Stimulated activated CD4-positive, alpha-beta T cell treated with anti-CD3 and anti-CD28 coated beads, Interleukin-2, amount 100 ng/mL, for 48 hours (primary cell): ENCODE data around the gene LMAN1L.
A peak's percentile ranks its signal among the peaks of the same experiment; 100 is the strongest.

Experiments
- DNase-seq, 2 donors: peaks; one replicate each; pipeline ENCODE4 v3.0.0-alpha.2; 2020

The LMAN1L gene

DNA sequence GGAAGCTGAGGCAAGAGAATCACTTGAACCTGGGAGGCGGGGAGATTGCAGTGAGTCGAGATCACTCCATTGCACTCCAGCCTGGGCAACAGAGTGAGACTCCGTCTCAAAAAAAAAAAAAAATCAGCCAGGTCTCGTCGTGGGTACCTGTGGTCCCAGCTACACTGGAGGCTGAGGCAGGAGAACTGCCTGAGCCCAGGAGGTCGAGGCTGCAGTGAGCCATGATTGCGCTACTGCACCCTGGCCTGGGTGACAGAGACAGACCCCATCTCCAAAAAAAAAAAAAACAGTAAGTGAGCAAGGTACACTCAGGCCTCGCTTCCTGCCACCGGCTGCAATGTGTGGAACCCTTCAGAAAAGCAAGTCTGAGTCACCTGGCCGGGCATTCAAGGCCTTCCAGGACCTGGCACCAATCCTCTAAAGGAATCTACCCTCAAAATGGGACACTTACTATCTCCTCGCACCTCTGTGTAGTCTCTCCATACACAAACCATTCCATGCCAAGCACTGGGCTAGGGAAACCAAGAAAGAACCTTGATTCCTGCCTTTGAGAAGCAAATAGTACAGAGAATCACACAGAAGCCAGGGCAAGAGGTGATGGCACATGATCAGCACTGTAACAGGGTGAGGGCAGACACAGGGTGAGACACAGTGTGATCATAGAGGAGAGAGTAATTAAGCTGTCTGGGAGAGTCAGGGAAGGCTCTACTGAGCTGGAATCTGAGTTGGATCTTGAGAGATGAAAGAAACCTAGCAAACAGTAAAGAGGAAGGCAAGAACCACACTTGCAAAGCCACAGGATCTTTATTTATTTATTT, 50.8 kb downstream of the LMAN1L start:
- no peak for DNase-seq

DNA sequence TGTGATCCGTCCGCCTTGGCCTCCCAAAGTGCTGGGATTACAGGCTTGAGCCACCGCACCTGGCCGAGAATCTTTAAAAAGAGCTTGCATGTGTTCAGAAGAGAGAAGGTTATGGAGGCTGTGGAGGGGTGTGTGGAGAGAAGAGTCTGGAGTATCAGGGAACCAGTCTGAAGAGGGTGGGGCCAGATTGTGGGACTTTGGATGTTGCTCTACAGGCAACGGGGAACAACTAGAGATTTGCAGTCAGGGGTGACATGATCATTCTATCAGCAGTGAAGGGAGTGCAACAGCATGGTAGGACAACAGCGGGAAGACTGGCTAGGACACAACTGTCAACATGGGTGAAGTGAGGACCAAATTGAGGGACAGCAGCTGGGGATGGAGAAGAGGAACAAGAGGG, 51.7 kb downstream of the LMAN1L start:
- DNase-seq: no peak

DNA sequence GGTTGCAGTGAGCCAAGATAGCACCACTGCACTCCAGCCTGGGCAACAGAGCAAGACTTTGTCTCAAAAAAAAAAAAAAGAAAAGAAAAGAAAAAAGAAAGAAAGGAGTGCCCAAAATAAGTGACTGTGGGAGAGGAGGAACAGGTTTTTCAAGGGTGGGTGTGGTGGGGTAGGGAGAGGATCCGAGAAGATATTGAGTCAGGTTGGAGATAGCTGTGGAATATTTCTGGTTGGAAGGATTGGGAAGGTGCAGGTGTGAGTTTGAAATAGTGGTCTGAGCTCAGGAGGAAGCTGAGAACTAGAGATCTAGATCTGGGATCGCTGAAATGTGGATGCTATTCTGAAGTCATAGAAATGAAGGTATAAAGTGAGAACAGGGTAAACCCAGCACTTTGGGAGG, 52.7 kb downstream of the LMAN1L start:
- DNase-seq: no peak

DNA sequence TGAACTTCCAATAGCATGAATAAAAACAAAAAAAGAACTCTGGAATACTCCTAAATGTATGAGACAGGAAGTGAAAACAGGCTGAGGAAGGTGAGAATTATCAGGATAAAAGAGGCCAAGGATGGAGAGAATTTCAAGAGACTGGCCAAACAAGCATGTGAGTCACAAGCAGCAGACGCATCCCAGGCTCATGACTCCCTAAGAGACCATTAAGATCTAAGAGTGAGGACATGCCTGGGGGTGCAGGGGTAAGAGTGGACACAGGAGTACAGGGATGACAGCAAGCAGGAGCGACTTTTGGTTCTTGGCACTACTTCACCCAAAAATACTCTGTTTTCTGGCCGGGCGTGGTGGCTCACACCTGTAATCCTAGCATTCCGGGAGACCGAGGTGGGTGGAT, 53.5 kb downstream of the LMAN1L start:
- no peak for DNase-seq

- DNase-seq: no peak
Observed at GRCh38 chr15:74867466-74868038, 54.9 kb downstream of the LMAN1L start.

DNA sequence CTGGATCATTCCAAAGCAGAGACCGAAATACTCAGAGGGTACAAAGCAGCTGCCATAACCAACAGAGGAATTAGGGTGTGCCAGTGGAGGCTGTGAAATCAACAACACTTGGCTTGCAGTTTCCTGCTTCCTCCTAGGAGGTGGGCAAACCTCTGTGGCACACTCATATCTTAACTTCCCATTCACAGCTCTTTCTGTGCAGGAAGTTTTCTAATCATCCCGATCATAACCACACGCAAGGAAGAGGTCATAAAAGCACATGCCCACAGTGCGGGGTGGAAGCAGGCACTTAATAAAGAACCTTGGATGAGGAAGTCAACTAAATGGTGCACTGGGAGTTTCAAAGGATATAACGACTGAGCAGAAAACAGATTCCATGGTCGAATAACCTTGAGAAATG, 55.4 kb downstream of the LMAN1L start:
- DNase-seq: no peak

DNA sequence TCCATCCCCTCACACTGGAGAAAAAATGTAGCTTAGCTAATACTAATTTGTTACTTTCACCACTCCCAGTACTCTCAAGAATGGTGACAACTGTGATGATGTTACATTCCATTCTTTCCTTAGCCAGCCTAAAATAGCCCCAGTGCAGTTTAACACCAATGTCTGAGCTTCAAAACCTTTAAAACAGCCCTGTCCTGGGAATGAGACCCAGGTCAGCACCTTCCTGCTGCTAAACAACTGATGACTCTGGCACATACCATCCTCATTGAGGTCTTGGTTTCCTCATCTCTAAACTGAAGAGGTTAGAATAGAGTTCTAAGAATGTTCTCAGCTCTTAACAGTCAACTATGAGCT, 56.7 kb downstream of the LMAN1L start:
- DNase-seq: no peak

DNA sequence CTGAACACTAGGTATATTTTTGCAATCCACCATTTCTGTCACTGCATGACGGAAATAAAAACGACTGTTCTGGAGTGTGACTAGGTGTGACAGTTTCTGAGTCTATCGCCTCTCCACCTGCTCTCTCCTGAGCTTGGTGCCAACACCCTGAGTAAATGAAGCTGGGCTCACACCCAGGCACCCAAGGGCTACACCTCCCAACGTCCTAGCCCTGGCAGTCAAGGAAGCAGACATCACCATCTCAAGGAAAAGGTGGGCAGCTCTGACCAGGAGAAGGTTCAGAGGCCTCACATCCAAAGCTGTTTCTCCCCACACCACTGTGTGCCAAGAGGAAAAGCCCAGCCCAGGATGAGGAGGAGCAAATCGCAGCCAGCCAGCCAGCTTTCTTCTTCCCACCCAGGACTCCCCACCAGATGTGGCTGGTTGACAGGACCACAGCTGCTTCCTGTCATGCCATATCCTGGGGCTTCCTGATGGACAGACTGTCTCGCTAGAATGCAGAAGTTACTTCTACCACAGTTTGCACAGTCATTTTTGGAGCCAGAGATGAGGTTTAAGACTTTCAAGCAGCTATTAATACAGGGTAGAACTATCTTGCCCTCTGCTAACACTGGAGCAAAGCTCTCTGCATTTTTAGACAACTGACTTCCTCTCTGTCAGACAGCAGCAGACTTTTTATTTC, 57.2 kb downstream of the LMAN1L start:
- peak in 1 of 2 donors; percentile 18 for DNase-seq

- DNase-seq: no peak
Observed at GRCh38 chr15:74870436-74871215, 58.0 kb downstream of the LMAN1L start.

- DNase-seq: no peak
Observed at GRCh38 chr15:74872702-74873035, 60.0 kb downstream of the LMAN1L start.

DNA sequence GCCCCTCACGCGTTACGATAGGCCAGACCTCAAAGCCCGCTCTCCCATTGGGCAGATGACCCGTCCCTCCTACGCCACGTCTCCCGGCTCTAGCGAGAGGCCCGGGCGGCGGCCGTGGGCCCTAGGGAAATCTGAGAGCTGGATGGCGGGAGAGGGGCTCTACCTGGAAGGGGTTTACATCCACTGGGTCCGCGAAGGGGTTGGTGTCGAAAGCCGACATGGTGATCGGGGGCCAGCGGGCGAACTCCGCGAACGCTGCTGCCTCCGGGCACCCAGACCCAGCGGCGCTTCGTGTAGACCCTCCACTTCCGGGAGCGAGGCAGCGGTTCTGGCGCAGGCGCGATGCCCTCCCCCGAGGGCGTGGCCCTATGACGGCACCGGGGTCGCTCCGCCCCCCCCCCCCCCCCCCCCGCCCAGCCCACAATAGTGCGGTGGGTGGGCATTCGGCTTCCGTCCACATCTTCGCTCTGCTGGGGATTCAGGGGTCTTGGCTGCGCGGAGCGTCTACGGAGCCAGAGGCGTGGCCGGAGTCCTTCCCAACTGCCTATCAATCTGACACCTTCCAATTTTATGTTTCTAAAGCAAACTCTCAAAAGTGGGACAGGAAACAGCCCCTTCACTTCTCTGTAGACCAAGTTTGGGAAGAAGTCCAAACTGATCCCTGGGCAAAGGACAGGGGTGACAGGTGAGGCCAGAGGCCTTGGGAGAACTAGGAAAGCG, 60.6 kb downstream of the LMAN1L start, which contains the start of gene SCAMP2:
Gene SCAMP2 (minus strand): TSS at position 330 of the 720 bp plus-strand sequence. CDS start 110 bp downstream, at position 220.
- peak; percentile 81 to 84 for DNase-seq

DNA sequence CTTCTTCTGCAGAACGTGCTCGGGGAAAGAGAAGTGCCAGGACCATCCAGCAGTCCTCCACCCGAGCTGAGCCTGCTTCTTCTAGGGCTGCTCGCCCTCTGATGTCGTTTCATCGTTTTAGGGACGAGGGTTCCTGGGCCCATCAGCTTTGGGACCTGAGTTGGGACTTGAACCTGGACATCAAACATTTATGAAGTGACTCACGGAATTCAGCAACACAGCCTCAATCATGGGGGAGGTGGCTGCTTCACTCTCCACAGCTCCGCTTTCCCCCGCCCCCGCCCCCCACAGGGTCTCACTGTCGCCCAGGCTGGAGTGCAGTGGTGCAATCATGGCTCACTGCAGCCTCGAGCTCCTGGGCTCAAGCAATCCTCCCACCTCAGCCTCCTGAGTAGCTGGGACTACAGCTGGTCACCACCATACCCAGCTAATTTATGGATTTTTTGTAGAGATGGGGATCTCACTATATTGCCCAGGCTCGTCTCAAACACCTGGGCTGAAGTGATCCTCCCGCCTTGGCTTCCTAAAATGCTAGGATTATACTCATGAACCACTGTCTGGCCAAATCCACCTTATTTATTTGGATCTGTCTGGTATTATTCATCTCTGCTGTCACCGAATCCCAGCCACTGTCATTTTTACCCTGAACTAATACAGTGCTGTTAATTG, 61.3 kb downstream of the LMAN1L start:
- peak in 1 of 2 donors; percentile 23 for DNase-seq
